ENCODE results near the gene FAM107B. TPM values are rescaled to one million over a fixed set of nuclear protein-coding genes. Genes with fewer than 3 reads are reported as not detected.

The FAM107B gene
- total and polyA plus RNA-seq, 12 donors = 16.0 to 81.7 (median 50.5) TPM

- no peaks in the 10 kb centered on the region for H3K4me1 ChIP-seq (replicated peaks in 1 of 2)
- no peak overlapping the region for H3K27ac ChIP-seq
- no peak for DNase-seq
- H3K9me3 ChIP-seq (replicated peaks in 1 of 3) = no peaks in the 10 kb centered on the region
- H3K4me3 ChIP-seq = no peak overlapping the region
- no peaks in the 10 kb centered on the region for H3K36me3 ChIP-seq (replicated peaks in 1 of 2)
- intact Hi-C loops (cut with DNase I) = no loop called here
- 82 to 88% (median 83%) methylated on average over 6 of the region's 6 CpGs for WGBS, 4 donors
- no peaks in the 10 kb centered on the region for H3K27me3 ChIP-seq
- no peak for TF ChIP-seq POLR2A (IDR thresholded peaks at IDR 0.05)
- TF ChIP-seq, protein P1, sequence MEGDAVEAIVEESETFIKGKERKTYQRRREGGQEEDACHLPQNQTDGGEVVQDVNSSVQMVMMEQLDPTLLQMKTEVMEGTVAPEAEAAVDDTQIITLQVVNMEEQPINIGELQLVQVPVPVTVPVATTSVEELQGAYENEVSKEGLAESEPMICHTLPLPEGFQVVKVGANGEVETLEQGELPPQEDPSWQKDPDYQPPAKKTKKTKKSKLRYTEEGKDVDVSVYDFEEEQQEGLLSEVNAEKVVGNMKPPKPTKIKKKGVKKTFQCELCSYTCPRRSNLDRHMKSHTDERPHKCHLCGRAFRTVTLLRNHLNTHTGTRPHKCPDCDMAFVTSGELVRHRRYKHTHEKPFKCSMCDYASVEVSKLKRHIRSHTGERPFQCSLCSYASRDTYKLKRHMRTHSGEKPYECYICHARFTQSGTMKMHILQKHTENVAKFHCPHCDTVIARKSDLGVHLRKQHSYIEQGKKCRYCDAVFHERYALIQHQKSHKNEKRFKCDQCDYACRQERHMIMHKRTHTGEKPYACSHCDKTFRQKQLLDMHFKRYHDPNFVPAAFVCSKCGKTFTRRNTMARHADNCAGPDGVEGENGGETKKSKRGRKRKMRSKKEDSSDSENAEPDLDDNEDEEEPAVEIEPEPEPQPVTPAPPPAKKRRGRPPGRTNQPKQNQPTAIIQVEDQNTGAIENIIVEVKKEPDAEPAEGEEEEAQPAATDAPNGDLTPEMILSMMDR (IDR thresholded peaks at IDR 0.05) = no peak
Observed at GRCh38 chr10:14779001-14779651, 4.4 kb upstream of the FAM107B start.

- intact Hi-C loops (cut with DNase I) = no loop called here
- no peaks in the 10 kb centered on the region for H3K27me3 ChIP-seq
- H3K4me3 ChIP-seq = no peak overlapping the region
- TF ChIP-seq POLR2A (IDR thresholded peaks at IDR 0.05) = no peak
- TF ChIP-seq, protein P1 (IDR thresholded peaks at IDR 0.05) = no peak
- no peaks in the 10 kb centered on the region for H3K4me1 ChIP-seq (replicated peaks in 1 of 2)
- 79 to 91% (median 89%) methylated on average over 9 of the region's 9 CpGs for WGBS, 4 donors
- no peaks in the 10 kb centered on the region for H3K9me3 ChIP-seq (replicated peaks in 1 of 3)
- H3K27ac ChIP-seq = no peak overlapping the region
- no peak for DNase-seq
- no peaks in the 10 kb centered on the region for H3K36me3 ChIP-seq (replicated peaks in 1 of 2)
Observed at GRCh38 chr10:14776546-14776945, 1.8 kb upstream of the FAM107B start.

GRCh38 chr10:14775656-14776055 lies 959 bp upstream of the FAM107B start:
- H3K9me3 ChIP-seq (replicated peaks in 1 of 3) = no peaks in the 10 kb centered on the region
- intact Hi-C loops (cut with DNase I) = no loop called here
- H3K4me3 ChIP-seq = no peak overlapping the region
- no peak overlapping the region for H3K27ac ChIP-seq
- H3K36me3 ChIP-seq (replicated peaks in 1 of 2) = no peaks in the 10 kb centered on the region
- TF ChIP-seq POLR2A (IDR thresholded peaks at IDR 0.05) = no peak
- TF ChIP-seq, protein P1 (IDR thresholded peaks at IDR 0.05) = no peak
- 75 to 84% (median 77%) methylated on average over 3 of the region's 3 CpGs for WGBS, 4 donors
- H3K27me3 ChIP-seq = no peaks in the 10 kb centered on the region
- no peaks in the 10 kb centered on the region for H3K4me1 ChIP-seq (replicated peaks in 1 of 2)
- no peak for DNase-seq

DNA sequence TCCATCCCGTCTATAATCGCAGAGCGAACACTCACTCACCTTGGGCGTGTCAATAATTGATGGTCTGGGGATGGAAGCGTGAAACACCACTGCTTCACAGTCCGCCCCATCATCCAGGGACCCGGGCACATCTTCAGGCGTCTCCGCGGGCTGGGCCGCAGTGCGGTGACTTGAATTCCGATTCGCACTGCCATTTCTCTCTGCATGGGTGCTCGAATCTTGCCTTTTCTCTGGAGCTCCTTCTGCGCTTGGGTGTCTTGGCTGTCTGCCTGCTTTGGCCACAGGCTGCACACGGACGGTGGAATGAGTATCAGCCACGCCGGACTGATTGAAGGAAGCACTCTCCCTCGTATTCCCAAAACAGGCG lies 500 bp downstream of the FAM107B start:
- Histone ChIP-seq H3K27me3 (no peaks in the 10 kb centered on the region), H3K4me1 (replicated peaks in 1 of 2) (no peaks in the 10 kb centered on the region), H3K27ac (no peak overlapping the region), H3K4me3 (no peak overlapping the region), H3K36me3 (replicated peaks in 1 of 2) (no peaks in the 10 kb centered on the region), H3K9me3 (replicated peaks in 1 of 3) (no peaks in the 10 kb centered on the region)
- intact Hi-C loops (cut with DNase I) = no loop called here
- no peak for DNase-seq
- TF ChIP-seq POLR2A (IDR thresholded peaks at IDR 0.05) = no peak
- TF ChIP-seq, protein P1 (IDR thresholded peaks at IDR 0.05) = no peak
- WGBS, 4 donors = 90 to 96% (median 94%) methylated on average over 14 to 22 of the region's 22 CpGs

Measured in adrenal gland (tissue), 12 donors.